A549 (cell line): ENCODE measurements around the gene C20orf204. TPM values are rescaled to one million over a fixed set of nuclear protein-coding genes. Genes with fewer than 3 reads are reported as not detected.

Experiments
- ATAC-seq, 2 experiments: fragments of 200-7000 bp in 1 of 2; fragments of >200 bp in 1 of 2; cut with Nextera tagmentation in 1 of 2; cut with Tn5 transposase in 1 of 2; 3 replicates each; pipeline versions ENCODE4 v1.8.0 to v1.9.1; 2018 to 2020; ENCODE audit warnings: mild to moderate bottlenecking in 1 of 2, moderate library complexity in 1 of 2
- CTCF ChIA-PET: fragments of 300-600 bp; sonication (Branson Sonifier 250); formaldehyde crosslinking; extraction: SDS; loops from one replicate; lab custom pipeline; 2021; ENCODE audit warnings: antibody characterized with exemption, inconsistent platforms; lab: Yijun Ruan, JAX
- POLR2A ChIA-PET: fragments of 350-600 bp; formaldehyde crosslinking; extraction: SDS; loops from one replicate; lab custom pipeline; 2021; ENCODE audit warnings: antibody characterized with exemption, inconsistent platforms; lab: Yijun Ruan, JAX
- DNase-seq, 2 experiments: peaks; one replicate each; pipeline versions ENCODE4 v3.0.0 to v3.0.0-alpha.2; 2011 to 2016; ENCODE audit warnings: low read depth in 1 of 2, low spot score in 1 of 2
- FAIRE-seq: peaks from 2 replicates; lab custom pipeline; 2011; peaks lifted over from hg19 to GRCh38; lab: Jason Lieb, UNC
- H3K27ac ChIP-seq, 2 experiments: fragments of >200 bp; sonication (Bioruptor Twin); formaldehyde crosslinking; 3 replicates each; pipeline ENCODE4 v1.5.1; 2016 to 2017
- H3K4me1 ChIP-seq: fragments of >200 bp; sonication (Bioruptor Twin); formaldehyde crosslinking; 3 replicates; pipeline ENCODE4 v1.6.1; 2016
- H3K4me2 ChIP-seq: fragments of >200 bp; sonication (Bioruptor Twin); formaldehyde crosslinking; 3 replicates; pipeline ENCODE4 v1.6.1; 2016
- H3K4me3 ChIP-seq: fragments of >200 bp; sonication (Bioruptor Twin); formaldehyde crosslinking; 3 replicates; pipeline ENCODE4 v1.5.1; 2016
- H3K9me3 ChIP-seq: fragments of >200 bp; sonication (Bioruptor Twin); formaldehyde crosslinking; 3 replicates; pipeline ENCODE4 v1.6.1; 2016
- CBX2 ChIP-seq: fragments of 200-600 bp; sonication (generic); IDR thresholded peaks from 2 replicates; pipeline ENCODE4 v1.6.1; 2016; ENCODE audit warnings: low read depth, mild to moderate bottlenecking, borderline replicate concordance
- CBX8 ChIP-seq: fragments of 200-600 bp; sonication (generic); IDR thresholded peaks from 2 replicates; pipeline ENCODE4 v1.6.1; 2016
- CHD2 ChIP-seq: fragments of 150-350 bp; IDR thresholded peaks from 2 replicates; pipeline ENCODE4 v1.6.1; 2014; ENCODE audit warnings: low read length; ENCODE audit not compliant: partially characterized antibody
- EHMT2 ChIP-seq: fragments of 200-600 bp; sonication (generic); IDR thresholded peaks from 2 replicates; pipeline ENCODE4 v1.6.1; 2016; ENCODE audit warnings: antibody characterized with exemption, low read depth, mild to moderate bottlenecking, moderate library complexity
- EP300 ChIP-seq, 2 experiments: fragments of >200 bp; sonication (Bioruptor Twin); formaldehyde crosslinking; IDR thresholded peaks; 2 replicates in 1 of 2; 3 replicates in 1 of 2; pipeline ENCODE4 v1.6.1; 2016 to 2017
- HEYL ChIP-seq: fragments of 250-450 bp; sonication (Bioruptor Pico); IDR thresholded peaks from 2 replicates; pipeline ENCODE4 v1.8.0; 2021; ENCODE audit warnings: mild to moderate bottlenecking, moderate library complexity
- JUN ChIP-seq, 2 experiments: fragments of >200 bp; sonication (Bioruptor Twin); formaldehyde crosslinking; IDR thresholded peaks; 2 replicates in 1 of 2; 3 replicates in 1 of 2; pipeline ENCODE4 v1.6.1; 2016 to 2017
- SMC3 ChIP-seq: fragments of >200 bp; sonication (Bioruptor Twin); formaldehyde crosslinking; IDR thresholded peaks from 3 replicates; pipeline ENCODE4 v1.6.1; 2018; ENCODE audit warnings: inconsistent platforms
- ZC3H11A ChIP-seq: fragments of 450-650 bp; IDR thresholded peaks from 2 replicates; pipeline ENCODE4 v1.6.1; 2014; ENCODE audit warnings: antibody characterized with exemption, mild to moderate bottlenecking
- ZFP36 ChIP-seq: fragments of 450-650 bp; IDR thresholded peaks from 2 replicates; pipeline ENCODE4 v1.6.1; 2014; ENCODE audit warnings: borderline replicate concordance; ENCODE audit not compliant: partially characterized antibody
- ZSCAN20 ChIP-seq: fragments of 250-450 bp; sonication (Bioruptor Pico); IDR thresholded peaks from 2 replicates; pipeline ENCODE4 v1.8.0; 2022; ENCODE audit warnings: mild to moderate bottlenecking, moderate library complexity
- WGBS: methylation state at CpG from one replicate; pipeline ENCODE4 v1.1.6; 2017; ENCODE audit errors: missing lambda C conversion rate; 5-methylcytosine and 5-hydroxymethylcytosine counted together
- polyA plus RNA-seq, 4 experiments: library from polyadenylated mRNA; depleted of rRNA in 3 of 4; stranded (reverse); fragments of >200 nt; fragmentation: RNase III in 1 of 4; extraction: RNeasy Plus Mini Kit Qiagen cat#74134 plus additional on column Dnase treatment in 1 of 4; gene quantifications; 2 replicates in 3 of 4; 3 replicates in 1 of 4; pipeline ENCODE4 v1.2.3, GENCODE V29; 2011 to 2017
- TF ChIP-seq, protein P1 (sequence below): IDR thresholded peaks from 2 replicates; pipeline ENCODE4 v1.6.1; 2012
- TF ChIP-seq, protein P2 (sequence below): IDR thresholded peaks from 2 replicates; pipeline ENCODE4 v1.6.1; 2012; ENCODE audit warnings: low read depth, borderline replicate concordance
- TF ChIP-seq, protein P3 (sequence below): fragments of 250-450 bp; sonication (Bioruptor Pico); IDR thresholded peaks from 2 replicates; pipeline ENCODE4 v1.5.0; 2021; ENCODE audit warnings: mild to moderate bottlenecking, moderate library complexity, borderline replicate concordance

The C20orf204 gene
- polyA plus RNA-seq, 2 of the 4 experiments (the other 2 are of a cell fraction): 0.21 to 0.59 TPM

DNA sequence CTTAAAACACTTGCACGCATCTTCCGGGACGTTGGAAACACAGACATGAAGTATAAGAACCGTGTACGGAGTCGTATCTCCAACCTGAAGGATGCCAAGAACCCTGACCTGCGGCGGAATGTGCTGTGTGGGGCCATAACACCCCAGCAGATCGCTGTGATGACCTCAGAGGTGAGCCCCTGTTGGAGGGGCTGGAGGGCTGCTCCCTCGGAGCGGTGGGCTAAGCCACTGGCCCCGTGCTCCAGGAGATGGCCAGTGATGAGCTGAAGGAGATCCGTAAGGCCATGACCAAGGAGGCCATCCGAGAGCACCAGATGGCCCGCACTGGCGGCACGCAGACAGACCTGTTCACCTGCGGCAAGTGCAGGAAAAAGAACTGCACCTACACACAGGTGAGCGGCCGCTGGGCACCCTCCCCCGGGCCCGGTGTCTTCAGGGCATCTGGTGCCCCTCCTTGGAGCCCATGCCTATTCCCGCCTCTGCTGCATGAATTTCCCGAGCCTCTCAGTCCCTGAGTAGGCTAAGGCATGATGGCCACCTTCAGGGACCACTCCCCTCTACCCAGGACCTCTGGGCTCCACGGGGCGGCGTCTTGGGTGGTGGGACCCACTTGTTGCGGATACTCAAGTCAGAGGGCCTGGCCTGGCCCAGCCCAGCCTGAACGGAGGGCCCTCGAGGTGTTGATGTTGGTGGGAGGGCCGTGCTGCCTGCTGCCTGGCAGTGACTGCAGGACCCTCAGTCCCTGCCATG lies 34.4 kb downstream of the C20orf204 start:
- FAIRE-seq (no peak), ATAC-seq (no peak)

DNA sequence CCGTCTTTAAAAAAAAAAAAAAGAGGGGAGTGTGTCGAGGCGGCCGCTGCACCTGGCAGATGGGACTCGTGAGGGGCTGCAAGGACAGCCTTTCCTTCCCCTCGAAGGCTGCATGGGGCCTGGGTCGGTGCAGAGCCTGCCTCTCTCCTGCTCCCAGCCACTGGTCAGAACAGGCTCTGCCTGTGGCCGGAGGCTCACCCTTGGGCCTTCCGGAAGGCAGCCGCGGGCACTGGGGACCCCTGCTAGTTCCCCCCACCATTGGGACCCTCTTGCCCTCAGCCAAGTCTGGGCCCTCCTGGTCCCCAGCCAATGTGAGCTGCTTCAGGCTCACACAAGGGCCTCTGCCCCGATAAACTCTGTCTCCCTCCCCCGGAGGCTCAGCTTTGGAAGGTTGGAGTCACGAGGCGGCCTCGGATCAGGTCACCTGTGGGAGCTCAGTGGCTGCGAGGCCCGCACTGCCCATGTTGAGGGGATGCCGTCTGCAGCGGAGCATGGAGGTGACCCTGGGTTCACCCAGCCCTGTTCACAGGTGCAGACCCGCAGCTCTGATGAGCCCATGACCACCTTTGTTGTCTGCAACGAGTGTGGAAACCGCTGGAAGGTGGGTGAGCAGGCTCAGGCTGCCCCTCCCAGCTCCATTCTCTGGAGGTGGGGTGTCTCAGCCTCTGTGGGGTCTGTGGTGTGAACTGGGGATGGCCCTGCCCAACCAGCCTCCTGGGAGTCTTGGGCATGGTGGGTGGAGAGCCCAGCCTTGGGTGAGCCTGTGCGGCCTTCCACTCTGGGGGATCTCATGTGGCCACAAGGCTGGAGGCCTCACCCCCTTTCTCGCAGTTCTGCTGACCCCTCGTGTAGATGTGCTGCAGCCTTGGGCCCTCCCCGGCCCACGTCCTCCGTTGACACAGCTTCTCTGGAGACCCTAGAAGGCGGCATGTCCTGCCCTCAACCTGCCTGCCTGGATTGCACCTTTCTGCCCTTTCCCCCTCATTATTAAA lies 35.7 kb downstream of the C20orf204 start:
- FAIRE-seq (no peak), DNase-seq (no peak)
- no peak overlapping the region for H3K27ac ChIP-seq
- H3K9me3 ChIP-seq: no peaks in the 10 kb centered on the region
- no peak overlapping the region for H3K4me3 ChIP-seq
- no peak for TF ChIP-seq CBX2
- TF ChIP-seq, all 56 proteins: peak for 0
- WGBS: 88% methylated on average over 30 of the region's 30 CpGs
- CTCF ChIA-PET: interaction anchor here (1.2 to 3.9 kb wide), 6 partner anchors 8 to 75 kb away, joined by 4 to 34 read pairs (median 12); partner anchors contain the start of genes OPRL1 and RGS19
- H3K4me1 ChIP-seq: peaks cover 6% of the 10 kb centered on the region; the same call in 2 of the 3 replicates
- no peak overlapping the region for H3K4me2 ChIP-seq
- POLR2A ChIA-PET: interaction anchor here (0.8 kb wide), 1 partner anchor 9 kb away, joined by 3 read pairs; the partner anchor contains the start of gene TCEA2
- ATAC-seq: no peak

More for the DNA sequence above, 34.4 kb downstream of the C20orf204 start:
- H3K4me1 ChIP-seq: peaks cover 18% of the 10 kb centered on the region
- TF ChIP-seq CHD2 (no peak), EHMT2 (no peak), CBX8 (no peak), ZSCAN20 (CRISPR knock-in tag) (no peak), CBX2 (no peak), ZFP36 (no peak), JUN (IDR thresholded peaks at IDR 0.05) (no peak), ZC3H11A (no peak), EP300 (IDR thresholded peaks at IDR 0.05) (no peak), HEYL (CRISPR knock-in tag) (no peak), SMC3 (no peak)
- TF ChIP-seq, protein P1, sequence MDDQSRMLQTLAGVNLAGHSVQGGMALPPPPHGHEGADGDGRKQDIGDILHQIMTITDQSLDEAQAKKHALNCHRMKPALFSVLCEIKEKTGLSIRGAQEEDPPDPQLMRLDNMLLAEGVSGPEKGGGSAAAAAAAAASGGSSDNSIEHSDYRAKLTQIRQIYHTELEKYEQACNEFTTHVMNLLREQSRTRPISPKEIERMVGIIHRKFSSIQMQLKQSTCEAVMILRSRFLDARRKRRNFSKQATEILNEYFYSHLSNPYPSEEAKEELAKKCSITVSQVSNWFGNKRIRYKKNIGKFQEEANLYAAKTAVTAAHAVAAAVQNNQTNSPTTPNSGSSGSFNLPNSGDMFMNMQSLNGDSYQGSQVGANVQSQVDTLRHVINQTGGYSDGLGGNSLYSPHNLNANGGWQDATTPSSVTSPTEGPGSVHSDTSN: no peak
- TF ChIP-seq, protein P2, sequence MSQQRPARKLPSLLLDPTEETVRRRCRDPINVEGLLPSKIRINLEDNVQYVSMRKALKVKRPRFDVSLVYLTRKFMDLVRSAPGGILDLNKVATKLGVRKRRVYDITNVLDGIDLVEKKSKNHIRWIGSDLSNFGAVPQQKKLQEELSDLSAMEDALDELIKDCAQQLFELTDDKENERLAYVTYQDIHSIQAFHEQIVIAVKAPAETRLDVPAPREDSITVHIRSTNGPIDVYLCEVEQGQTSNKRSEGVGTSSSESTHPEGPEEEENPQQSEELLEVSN: no peak
- TF ChIP-seq, protein P3, sequence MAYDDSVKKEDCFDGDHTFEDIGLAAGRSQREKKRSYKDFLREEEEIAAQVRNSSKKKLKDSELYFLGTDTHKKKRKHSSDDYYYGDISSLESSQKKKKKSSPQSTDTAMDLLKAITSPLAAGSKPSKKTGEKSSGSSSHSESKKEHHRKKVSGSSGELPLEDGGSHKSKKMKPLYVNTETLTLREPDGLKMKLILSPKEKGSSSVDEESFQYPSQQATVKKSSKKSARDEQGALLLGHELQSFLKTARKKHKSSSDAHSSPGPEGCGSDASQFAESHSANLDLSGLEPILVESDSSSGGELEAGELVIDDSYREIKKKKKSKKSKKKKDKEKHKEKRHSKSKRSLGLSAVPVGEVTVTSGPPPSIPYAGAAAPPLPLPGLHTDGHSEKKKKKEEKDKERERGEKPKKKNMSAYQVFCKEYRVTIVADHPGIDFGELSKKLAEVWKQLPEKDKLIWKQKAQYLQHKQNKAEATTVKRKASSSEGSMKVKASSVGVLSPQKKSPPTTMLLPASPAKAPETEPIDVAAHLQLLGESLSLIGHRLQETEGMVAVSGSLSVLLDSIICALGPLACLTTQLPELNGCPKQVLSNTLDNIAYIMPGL (CRISPR knock-in tag): no peak
- TF ChIP-seq, all 56 proteins: peak for 0
- ChIA-PET POLR2A (no interaction called here), CTCF (interaction anchor here (0.7 to 3.9 kb wide), 18 partner anchors 9 to 547 kb away, joined by 3 to 34 read pairs (median 4); partner anchors contain the start of genes LKAAEAR1, OPRL1, PRPF6 and RGS19)
- no peak overlapping the region for H3K27ac ChIP-seq
- 84% methylated on average over 23 of the region's 31 CpGs for WGBS
- H3K4me3 ChIP-seq: no peak overlapping the region
- no peak for DNase-seq
- no peak overlapping the region for H3K4me2 ChIP-seq
- H3K9me3 ChIP-seq: no peaks in the 10 kb centered on the region

DNA sequence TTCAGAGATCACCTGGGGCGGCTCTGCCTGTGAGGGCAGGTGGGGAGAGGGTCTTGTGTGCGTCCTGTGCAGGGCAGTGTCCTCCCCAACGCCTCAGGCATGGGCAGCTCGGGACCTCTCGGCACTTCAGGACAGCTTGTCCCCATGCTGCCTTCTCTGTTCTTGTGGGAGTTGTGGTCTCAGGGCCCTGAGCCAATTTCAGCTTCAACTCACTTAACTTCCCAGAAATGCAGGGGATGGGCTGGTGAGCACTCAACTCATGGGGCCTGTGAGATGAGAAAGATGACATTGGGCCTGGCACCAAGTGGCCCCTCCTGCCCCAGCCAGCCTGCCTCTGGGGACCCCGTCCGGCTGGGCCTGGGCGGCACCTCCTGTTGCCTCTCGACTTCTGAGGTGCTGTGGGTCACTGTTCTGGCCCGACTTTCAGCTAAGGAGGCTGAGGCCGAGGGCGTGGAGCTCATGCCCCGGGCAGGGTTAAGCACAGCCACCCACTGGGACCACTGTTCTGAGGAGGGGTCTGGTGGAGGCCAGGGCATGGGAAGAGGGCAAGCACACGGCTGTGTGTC lies 36.6 kb downstream of the C20orf204 start:
- POLR2A ChIA-PET: no interaction called here
- Histone ChIP-seq H3K4me2 (no peak overlapping the region), H3K4me1 (no peaks in the 10 kb centered on the region; the same call in 2 of the 3 replicates)
- ATAC-seq: no peak
- TF ChIP-seq JUN (IDR thresholded peaks at IDR 0.05) (no peak), ZSCAN20 (CRISPR knock-in tag) (no peak), EP300 (IDR thresholded peaks at IDR 0.05) (no peak)
- TF ChIP-seq, protein P1: no peak
- TF ChIP-seq, all 56 proteins: peak for 0
- Histone ChIP-seq H3K27ac (no peak overlapping the region), H3K4me3 (no peak overlapping the region), H3K9me3 (no peaks in the 10 kb centered on the region)
- 82% methylated on average over 11 of the region's 14 CpGs for WGBS
- CTCF ChIA-PET: interaction anchor here (1.1 to 3.9 kb wide), 7 partner anchors 10 to 76 kb away, joined by 3 to 23 read pairs (median 4); partner anchors contain the start of gene LKAAEAR1
- DNase-seq (no peak), FAIRE-seq (no peak)
